Renal pelvis (tissue), 4 donors: ENCODE results near the gene MAP1LC3A. TPM values are rescaled to one million over a fixed set of nuclear protein-coding genes. Genes with fewer than 3 reads are reported as not detected.

Experiments used
- DNase-seq: peaks from one replicate; pipeline ENCODE4 v3.0.0-alpha.2; 2013
- polyA plus RNA-seq, 3 donors: library from polyadenylated mRNA; unstranded; fragments of 120-200 nt; gene quantifications; one replicate each; pipeline ENCODE4 v1.2.1, GENCODE V29; 2013; ENCODE audit not compliant: insufficient read length in 3 of 3

The MAP1LC3A gene
- polyA plus RNA-seq, 3 donors = 30.9 to 34.2 (median 31.7) TPM

DNA sequence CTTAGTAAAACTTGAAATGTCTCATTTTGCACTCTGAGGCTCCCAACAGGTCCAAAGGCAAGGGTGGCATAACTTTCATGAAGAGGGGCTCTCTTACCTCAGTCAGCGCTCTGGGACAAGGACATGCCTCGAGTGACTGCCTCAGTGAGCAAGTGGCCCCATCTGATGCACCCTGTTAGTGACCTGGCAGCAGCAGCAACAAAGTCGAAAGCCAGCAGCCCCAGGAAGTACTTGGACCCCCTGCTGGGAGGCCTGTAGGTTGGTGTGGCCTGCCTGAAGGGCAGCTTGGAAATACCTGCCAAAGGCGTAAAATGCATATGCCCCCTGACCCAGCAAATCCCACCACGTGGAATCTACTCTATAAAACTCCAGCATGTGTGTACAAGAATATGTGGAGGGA lies 13.2 kb downstream of the MAP1LC3A start:
- no peak for DNase-seq

DNA sequence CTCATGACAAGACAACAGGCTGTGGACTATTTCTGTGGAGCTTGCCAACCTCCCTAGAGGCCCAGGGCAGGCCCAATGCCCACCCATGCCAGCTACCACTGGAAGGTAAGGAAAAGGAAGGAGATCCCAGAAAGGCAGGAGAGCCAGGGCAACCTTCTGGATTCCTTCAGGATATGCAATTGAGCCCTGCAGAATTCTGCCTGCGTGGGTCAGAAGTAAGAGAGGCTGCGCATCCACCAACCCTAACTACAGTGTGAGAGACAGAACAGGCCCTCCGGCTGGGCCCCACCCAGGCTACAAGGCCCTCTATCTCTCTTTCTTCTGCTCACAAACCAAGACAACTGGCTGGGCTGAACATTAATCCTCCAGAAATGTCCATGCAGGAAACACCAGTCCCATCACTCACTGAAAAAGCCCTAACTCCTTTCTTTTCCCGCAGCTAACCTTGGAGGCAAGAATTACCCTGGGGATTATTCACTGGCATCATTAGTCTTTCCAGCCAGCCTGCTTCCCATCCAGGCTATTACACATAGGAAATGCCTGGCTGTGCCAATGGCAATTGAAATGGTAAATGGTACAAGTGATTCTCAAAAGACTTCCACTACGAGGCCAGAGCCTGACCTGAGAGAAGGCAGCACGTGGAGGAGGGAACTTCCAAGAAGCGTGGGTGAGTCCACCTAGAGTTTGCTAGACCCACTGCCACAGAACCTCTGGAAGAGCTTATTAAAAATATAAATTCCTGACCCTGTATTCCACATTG lies 15.2 kb downstream of the MAP1LC3A start:
- no peak for DNase-seq

DNA sequence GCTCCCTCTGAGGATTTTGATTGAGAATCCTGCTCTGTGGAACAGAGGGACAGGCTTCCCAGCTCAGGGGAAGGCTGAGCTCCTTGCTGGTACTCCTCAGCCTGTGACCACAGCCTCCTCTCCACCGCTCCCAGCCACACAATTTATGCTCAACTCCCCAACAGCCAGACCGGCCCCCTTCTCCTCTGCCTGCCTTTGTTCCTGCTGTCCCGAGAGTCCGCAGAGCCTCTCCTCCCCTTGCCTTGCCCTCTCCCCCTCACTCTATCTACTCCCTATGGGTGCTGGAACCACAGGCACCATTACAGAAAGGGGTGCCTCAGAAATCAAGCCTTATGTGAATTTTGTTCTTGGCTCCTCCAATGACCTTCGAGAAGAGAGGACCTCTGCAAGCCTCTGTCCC lies 15.9 kb downstream of the MAP1LC3A start:
- no peak for DNase-seq

DNA sequence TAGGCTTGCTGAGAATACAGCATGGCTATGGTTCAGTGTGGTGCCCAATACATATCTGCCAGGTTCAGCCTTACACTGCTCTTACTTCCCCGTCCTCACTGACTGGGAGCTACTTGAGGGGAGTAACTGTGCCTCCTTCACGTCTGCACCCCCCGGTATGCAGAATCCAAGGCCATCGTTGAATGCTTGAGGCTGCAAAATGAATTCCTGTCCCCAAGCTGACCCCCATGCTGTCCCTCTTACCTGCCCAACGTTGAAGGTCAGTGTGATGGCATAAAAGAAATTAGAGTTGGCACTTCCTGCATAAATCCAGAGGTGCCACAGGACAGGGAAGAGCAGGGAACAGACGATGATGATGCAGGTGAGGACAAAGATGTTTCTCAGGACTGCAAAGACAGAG lies 16.3 kb downstream of the MAP1LC3A start:
- no peak for DNase-seq

DNA sequence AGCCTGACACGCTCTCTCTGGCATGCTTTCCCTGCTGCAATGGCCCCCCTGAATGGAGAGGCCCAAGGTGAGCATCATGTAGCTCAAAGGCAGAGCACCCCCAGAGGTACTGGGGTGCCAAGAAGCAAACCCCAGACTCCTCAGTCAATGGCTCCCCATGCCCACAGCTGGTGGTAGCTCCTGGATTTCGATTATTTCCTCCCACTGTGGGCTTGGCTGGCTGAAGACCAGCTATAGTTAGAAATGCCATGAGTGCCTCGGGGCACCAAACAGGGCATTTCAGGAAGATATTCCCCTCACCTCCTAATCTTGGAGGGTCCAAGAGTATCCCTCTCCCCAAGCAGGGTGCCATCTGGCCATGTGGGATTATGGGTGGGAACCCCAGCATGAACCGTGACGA lies 16.8 kb downstream of the MAP1LC3A start:
- no peak for DNase-seq

DNA sequence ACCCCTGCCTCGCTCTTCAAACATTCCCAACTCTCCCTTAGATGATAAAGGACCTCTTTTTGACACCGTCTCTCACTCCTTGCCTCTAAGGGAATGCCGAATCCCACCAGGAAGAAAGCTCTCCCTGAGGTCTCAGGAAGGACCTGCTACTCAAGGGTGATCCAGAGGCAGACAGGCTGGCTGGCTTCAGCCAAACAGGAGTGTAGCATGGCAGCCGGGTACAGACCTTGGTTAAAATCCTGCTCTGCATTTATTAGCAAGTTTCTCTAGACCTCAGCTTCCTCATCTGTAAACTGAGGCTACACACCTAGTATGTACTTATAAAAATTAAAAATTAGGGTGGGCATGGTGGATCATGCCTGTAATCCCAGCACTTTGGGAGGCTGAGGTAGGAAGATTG lies 17.2 kb downstream of the MAP1LC3A start:
- DNase-seq = no peak

DNA sequence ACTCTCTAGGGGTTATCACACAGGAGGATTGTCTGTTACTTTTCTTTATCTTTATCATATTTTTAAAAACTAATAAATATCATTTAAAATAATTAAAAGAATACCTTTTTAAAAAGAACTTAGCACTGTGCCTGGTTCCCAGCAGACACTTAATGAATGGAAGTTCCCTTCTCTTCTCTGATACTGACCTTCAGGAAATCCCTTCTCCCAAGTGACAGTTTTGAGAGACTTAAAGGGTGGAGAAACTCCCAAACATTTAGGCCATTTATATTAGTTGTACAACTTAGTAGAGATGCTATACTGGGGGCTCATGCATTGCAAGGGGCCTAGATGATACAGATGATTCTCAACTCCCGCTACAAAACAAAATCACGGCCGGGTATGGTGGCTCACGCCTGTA lies 18.5 kb downstream of the MAP1LC3A start:
- DNase-seq = no peak

DNA sequence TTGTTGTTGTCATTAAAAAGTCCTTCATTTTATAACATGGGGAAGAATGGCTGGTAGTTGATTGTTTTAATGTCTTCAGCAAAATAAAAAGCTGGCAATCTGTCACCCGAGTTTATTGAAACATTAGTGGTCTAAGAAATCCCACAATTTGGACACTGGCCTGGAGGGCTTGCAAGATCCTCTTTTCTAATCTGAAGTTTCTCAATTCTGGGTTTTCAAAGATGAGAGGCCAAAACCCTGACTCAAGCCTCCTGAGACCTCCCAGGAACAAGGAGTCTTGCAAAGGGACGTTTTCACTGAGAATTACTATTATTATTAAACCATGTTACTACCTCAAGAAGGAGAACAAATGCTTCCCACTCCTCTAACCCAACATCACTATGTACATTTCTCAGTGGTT lies 19.5 kb downstream of the MAP1LC3A start:
- no peak for DNase-seq

DNA sequence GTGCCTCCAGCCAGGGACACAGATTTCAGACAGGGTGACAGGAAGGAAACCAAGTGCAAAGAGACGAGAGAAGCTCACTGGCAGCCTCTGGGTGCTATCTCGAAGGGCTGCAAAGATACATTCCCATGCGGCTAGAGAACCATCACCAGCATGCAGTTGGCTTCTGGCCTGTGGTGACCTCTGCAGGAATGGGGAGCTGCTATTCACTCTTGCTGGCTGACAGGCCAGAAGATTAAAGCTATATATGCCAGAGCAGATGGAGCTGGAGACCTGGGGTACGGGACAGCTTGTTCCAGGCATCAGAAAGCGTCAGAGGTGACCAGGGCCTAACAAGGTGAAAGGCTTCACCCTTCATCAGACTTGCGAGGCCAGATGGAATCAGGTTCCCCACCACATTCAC lies 20.0 kb downstream of the MAP1LC3A start:
- DNase-seq = no peak

DNA sequence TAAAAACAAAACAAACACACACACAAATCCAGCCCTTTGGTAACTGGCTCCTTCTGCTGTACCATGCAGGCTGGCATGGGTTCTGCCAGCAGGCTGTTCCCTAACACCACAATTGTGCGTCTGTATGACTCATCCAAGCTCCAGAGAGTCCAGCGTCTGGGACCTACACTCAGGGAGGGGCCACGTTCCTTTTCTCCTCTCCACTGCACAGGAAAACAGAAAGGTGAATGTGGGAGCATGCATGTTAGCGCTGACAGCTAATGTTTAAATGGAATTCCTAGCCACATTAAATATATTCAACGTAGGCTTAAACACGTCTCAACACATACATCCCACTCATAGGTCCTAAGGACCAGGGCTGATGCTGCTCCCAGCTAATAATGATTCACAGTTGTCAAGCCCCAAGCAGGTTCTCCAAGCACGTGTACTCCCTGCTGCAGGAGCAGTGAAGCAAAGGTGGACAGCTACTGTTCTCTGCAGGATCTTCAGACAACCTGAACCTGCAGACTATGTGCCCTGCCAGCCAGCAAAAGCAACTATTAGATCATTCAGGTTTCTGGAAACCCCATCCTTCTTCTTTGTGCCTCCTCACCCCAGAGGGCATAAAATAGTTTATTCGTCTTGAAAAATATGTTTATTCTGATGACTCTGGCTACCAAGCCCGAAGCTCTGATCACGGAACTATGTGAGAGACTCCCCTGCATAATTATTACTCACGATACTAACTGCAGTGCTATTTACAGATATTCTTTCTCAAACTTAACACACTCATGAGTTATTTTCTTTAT lies 20.9 kb downstream of the MAP1LC3A start:
- DNase-seq = peak; percentile 26

DNA sequence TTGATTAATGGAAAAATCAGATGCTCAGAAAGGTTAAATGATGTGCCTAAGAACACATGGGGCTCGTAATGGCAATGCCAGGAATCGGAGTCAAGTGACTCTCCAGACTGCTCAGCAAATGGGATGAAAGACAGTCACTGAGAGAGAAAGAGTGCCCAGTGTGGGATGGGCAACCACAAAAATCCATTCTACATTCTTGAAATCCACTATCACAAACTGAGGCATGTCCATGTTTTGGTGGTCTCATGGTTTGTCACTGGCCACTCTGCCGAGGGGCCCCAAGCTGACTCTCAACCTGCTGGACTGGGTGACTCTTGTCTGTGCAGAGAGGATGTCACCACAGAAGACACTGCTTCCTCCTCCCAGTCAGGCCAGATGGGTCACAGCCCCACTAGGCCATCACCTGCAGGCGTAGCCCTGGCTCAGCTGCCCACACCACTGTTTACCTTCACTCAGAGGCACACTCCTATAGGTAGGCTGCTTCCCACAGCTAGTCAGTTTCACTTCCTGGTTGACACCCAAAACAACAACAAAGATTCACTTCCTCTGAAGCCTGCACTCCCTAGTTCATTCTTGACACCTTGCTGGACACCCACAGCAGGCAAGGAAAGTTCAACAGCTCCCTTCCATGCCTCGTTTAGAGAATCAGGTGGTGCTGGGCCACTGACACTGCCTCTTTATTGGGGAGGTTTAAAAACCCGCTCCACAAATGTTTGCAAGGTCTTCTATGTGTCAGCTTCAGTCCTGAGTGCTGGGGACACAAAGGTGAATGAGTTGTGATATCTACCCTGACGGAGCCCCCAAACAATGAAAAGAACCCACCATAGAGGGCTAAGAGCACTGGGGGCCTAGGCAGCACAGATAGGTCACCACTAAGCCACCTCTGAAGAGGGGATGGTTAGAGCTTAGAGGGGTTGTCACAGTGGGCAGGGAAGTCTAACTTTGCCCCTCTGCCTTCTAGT lies 21.7 kb downstream of the MAP1LC3A start:
- DNase-seq = no peak

DNA sequence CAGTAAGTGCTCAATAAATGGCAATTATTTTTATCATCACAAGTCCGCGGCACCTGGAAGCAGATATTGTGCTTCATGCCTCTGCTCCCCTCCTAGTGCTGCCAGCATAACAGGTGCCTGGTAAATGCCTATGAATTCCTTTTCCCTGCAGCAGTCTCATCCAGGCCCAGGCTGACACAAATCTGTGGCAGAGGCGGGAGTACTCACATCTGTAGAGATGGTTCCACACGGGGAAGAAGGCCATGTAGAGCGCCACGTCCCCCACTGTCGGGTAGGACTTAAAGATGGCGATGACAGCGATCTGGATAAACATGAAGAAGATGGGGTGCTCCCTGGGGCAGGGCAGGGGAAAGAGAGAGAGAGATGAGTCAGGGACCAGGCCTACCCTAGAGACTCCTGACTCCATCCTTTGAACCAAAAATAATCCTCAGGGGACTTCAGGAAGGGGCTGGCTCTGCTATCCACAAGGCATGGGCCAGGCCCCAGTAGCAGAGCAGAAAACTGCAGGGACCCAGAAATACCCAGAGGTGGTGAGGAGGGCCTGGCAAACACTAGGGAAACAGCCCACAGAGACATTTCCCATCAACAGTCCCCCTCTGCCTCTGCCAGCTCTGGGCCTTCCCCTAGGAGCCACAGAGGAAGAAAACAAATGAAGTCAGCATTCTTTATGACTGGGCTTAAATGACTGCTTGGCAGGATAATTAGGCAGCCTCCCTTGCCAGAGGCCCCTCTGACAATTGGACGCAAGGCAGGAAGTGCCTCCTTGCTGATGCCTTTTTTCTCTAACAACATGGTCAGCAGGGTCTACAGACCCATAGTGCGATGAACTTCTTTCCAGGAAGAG lies 23.0 kb downstream of the MAP1LC3A start:
- peak; percentile 30 for DNase-seq

DNA sequence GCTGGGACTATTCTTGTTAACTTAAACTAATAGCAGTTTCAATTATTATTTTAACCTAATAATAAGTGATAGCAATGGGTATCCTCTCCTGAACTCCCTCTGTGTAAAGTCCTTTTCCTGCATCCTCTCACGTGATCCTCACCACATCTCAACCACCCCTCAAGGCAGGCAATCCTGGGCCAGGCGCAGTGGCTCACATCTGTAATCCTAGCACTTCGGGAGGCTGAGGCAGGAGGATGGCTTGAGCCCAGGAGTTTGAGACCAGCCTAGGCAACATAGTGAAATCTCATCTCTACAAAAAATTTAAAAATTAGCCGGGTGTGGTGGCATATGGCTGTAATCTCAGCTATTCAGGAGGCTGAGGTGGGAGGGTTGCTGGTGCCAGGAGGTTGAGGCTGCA lies 23.7 kb downstream of the MAP1LC3A start:
- no peak for DNase-seq

DNA sequence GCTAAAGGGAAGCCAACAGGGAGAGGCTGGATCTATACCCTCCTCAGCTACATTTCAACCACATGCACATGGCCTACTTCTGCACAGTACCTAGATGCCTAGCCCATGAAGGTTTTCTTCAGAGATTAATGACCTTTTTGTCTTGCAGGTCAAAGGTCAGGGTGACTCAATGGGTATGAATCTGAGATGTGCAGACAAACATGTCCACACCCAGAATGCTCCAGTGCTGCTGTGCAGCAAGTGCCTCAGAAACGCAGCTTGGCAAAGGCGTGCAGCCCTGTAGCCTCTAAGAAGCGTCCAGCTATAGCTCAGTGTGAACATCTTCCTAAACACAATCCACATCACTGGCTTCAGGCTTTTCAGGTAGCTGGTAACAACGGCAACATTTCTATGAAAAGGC lies 24.4 kb downstream of the MAP1LC3A start:
- no peak for DNase-seq

DNA sequence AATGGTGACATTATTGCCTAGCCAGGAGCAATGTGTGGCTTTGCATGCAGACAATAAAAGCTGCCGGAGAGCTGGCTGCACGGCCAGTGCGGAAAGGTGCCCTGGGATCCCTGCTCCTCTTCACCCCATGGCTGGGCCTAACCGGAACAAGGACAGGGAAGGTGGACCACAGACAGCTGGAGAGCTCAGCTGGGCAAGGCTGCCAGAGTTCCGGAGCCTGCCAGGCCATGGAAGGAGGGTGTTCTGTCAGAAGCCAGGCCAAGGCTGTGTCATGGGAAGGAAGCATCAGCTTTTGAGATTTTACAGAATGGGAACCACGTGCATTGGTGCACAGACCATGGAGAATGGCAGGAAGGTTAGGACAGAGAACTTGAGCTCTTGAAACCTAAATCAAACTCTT lies 25.0 kb downstream of the MAP1LC3A start:
- DNase-seq = no peak

DNA sequence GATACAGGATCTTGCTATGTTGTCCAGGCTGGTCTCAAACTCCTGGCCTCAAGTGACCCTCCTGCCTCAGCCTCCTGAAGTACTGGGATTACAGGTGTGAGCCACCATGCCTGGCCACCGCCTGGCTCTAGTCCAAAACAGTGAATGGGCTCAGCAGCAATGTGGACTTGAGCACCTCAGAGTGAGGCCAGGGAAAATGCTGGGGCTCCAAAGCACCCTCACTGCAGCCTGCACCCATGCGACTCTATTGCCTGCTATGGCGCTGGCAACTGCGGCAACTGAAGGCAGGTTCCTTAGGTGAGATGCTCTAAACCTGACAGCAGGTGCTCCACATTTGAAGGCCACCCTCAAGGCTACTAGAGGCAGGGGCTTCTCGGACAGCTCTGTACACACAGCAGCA lies 26.5 kb downstream of the MAP1LC3A start:
- DNase-seq = no peak

DNA sequence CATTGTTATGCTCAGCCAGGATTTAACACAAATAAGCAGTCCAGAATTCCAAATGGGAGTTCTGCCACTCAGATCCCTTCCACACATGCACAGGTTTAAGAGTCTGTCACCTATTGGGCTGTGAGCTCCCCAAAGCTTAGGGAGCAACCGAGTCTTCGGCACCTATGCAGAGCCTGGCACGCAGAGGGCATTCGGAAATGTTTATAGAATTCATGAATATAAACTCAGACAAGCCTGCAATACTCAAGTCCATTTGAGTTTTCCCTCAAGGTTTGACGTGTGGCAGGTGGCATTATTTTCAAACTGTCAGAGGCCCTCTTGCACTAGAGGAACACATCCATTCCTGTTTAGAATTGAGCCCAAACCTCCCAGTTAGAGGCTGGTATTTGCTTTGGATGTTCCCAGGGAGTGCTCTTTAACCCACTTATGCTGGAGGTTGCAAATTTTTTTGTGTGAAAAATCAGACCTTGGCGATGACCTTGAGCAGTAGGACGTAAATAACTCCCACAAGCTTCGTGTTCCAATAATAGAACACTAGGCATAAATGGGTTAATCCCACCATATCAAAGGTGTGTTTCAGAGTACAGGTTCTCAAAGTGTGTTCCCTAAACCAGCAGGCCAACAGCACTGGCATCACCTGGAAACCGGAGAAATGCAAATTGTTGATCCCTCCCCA lies 28.1 kb downstream of the MAP1LC3A start:
- no peak for DNase-seq

DNA sequence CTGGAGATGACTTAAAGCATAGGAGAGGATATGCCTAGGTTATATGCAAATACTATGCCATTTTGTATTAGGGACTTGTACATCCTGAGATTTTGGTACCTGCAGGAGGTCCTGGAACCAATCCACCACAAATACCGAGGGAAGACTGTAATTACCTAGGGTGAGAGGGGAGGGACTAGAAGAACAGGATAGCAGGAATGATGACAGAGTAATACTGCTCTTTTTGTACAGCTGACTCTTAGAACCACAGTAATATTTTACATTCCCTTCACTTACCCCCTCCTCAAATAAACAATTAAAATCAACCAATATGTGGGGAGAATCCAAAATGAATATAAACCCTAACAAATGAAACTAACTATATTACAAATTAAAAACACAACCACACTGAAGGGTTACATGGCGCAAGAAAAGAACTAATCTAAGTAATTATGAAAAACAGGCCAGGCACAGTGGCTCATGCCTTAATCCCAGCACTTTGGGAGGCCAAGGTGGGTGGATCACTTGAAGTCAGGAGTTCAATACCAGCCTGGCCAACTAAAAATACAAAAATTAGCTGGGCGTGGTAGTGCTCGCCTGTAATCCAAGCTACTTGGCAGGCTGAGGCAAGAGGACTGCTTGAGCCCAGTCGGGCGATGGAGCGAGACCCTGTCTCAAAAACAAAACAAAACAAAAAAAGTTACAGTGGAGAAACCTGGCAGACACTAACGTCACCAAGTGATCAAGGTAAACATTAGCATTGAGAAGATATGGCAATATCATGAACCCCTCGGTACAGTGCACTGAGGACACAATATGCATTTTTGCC lies 37.1 kb downstream of the MAP1LC3A start:
- no peak for DNase-seq

DNA sequence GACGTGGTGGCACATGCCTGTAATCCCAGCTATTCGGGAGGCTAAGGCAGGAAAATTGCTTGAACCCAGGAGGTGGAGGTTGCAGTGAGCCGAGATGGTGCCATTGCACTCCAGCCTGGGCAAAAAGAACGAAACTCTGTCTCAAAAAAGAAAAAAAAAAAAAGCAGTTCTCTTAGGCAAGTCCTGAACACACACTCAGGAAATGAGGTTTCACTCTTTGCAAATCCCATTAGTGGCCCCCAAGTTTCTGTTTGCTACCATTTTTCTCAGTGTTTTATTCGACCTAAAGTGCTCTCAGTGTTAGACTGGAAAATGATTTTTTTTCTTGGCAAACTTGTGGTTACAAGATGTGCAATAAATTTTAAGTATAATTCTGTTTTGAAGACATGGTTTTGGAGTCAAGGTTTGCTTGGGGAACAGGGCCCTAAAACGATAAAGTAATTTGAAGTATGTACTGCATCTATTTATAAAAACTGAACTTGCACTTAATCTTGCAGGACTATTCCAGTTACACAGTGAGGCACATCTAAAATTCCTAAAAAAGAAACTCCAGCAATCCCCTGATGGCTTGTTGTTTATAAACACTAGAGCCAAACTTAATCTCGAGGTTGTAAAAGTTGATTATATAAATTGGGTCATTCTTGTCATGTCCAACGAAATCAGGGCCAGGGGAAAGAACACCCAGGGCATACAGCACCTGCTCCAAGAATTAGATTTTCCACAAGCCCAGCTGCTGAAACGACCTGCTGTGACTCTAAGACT lies 42.6 kb downstream of the MAP1LC3A start:
- DNase-seq = no peak
